Measurements from ENCODE around the gene IGF2BP1. TPM values are rescaled to one million over a fixed set of nuclear protein-coding genes. Genes with fewer than 3 reads are reported as not detected.

IGF2BP1 gene
- polyA plus RNA-seq, 1 donor from 2014 or later: 13.0 TPM

DNA sequence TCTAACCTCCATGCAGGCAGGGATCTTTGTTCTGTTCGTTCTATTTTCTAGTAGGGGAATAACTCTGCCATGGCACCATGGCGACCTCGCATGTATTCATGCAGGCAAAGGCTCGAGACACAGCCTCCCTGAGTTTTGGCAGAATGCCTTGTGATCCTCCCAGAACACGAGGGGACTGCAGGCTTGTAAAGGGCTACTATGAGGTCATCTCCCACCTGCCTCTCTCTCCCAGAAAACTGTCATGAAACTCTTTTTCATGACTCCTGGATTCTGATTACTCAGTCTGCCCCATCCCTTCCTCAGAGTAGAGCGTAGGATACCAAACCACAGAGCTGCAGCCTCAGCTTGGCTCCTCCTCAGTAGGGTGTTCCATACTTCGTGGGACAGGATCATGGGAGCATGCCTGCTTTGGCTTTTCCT, 64.3 kb downstream of the IGF2BP1 start:
- Histone ChIP-seq H3K9ac (ENCODE audit: low read length) (no peak overlapping the region), H3K9me3 (ENCODE audit: low read length) (no peaks in the 10 kb centered on the region), H3K27me3 (ENCODE audit: insufficient read depth, low read depth, low read length) (no peaks in the 10 kb centered on the region), H3K36me3 (ENCODE audit: insufficient read depth, low read length) (no peaks in the 10 kb centered on the region), H3K27ac (ENCODE audit: low read length) (no peak overlapping the region), H3K9me2 (ENCODE audit: insufficient read depth, low read length) (no peaks in the 10 kb centered on the region), H3K4me2 (ENCODE audit: low read length) (no peak overlapping the region), H2AFZ (ENCODE audit: low read depth, low read length) (no peak overlapping the region), H3K79me2 (replicated peaks; ENCODE audit: insufficient read depth, low read length) (no peaks in the 10 kb centered on the region), H4K20me1 (ENCODE audit: insufficient read depth) (no peaks in the 10 kb centered on the region), H3K4me3 (ENCODE audit: low read length) (no peak overlapping the region), H3F3A (ENCODE audit: insufficient read depth, low read length, poor library complexity, severe bottlenecking) (no peaks in the 10 kb centered on the region)
- TF ChIP-seq, protein P1, sequence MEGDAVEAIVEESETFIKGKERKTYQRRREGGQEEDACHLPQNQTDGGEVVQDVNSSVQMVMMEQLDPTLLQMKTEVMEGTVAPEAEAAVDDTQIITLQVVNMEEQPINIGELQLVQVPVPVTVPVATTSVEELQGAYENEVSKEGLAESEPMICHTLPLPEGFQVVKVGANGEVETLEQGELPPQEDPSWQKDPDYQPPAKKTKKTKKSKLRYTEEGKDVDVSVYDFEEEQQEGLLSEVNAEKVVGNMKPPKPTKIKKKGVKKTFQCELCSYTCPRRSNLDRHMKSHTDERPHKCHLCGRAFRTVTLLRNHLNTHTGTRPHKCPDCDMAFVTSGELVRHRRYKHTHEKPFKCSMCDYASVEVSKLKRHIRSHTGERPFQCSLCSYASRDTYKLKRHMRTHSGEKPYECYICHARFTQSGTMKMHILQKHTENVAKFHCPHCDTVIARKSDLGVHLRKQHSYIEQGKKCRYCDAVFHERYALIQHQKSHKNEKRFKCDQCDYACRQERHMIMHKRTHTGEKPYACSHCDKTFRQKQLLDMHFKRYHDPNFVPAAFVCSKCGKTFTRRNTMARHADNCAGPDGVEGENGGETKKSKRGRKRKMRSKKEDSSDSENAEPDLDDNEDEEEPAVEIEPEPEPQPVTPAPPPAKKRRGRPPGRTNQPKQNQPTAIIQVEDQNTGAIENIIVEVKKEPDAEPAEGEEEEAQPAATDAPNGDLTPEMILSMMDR (IDR thresholded peaks at IDR 0.05; ENCODE audit: poor library complexity, severe bottlenecking): no peak
- TF ChIP-seq RAD21 (conservative IDR thresholded peaks at IDR 0.05) (no peak), MXI1 (conservative IDR thresholded peaks at IDR 0.05; ENCODE audit: poor library complexity, severe bottlenecking) (no peak), TAF1 (IDR thresholded peaks at IDR 0.05; ENCODE audit: low read depth) (no peak), SMC3 (conservative IDR thresholded peaks at IDR 0.05; ENCODE audit: poor library complexity) (no peak), EZH2 (IDR thresholded peaks at IDR 0.05; ENCODE audit: borderline replicate concordance, insufficient read depth, low read length, poor library complexity, severe bottlenecking) (no peak), POLR2AphosphoS5 (IDR thresholded peaks at IDR 0.05) (no peak), EP300 (conservative IDR thresholded peaks at IDR 0.05; ENCODE audit: poor library complexity, severe bottlenecking) (no peak)
- TF ChIP-seq, protein P2, sequence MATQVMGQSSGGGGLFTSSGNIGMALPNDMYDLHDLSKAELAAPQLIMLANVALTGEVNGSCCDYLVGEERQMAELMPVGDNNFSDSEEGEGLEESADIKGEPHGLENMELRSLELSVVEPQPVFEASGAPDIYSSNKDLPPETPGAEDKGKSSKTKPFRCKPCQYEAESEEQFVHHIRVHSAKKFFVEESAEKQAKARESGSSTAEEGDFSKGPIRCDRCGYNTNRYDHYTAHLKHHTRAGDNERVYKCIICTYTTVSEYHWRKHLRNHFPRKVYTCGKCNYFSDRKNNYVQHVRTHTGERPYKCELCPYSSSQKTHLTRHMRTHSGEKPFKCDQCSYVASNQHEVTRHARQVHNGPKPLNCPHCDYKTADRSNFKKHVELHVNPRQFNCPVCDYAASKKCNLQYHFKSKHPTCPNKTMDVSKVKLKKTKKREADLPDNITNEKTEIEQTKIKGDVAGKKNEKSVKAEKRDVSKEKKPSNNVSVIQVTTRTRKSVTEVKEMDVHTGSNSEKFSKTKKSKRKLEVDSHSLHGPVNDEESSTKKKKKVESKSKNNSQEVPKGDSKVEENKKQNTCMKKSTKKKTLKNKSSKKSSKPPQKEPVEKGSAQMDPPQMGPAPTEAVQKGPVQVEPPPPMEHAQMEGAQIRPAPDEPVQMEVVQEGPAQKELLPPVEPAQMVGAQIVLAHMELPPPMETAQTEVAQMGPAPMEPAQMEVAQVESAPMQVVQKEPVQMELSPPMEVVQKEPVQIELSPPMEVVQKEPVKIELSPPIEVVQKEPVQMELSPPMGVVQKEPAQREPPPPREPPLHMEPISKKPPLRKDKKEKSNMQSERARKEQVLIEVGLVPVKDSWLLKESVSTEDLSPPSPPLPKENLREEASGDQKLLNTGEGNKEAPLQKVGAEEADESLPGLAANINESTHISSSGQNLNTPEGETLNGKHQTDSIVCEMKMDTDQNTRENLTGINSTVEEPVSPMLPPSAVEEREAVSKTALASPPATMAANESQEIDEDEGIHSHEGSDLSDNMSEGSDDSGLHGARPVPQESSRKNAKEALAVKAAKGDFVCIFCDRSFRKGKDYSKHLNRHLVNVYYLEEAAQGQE (IDR thresholded peaks at IDR 0.05; ENCODE audit: borderline replicate concordance): no peak

DNA sequence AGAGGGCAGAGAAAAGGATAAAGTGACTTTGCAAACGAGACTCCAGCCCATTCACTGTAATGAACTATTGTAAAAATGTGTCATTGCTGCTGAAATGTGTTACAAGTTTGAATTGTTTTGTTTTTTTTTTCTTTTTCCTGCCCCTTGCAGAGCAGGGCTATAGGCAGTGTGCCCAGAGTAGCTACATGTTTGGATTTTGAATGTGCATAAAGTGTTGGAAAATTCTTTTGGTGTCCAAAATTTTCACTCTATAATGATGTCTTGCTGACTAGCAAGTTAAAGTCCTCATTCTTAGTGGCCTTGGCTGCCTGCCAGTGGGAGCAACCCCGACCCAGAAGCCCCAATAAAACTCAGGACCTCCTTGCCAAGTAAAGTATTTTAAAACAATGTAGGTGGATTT, 66.5 kb downstream of the IGF2BP1 start:
- H3K27me3 ChIP-seq (ENCODE audit: insufficient read depth, low read depth, low read length): no peaks in the 10 kb centered on the region
- H3K27ac ChIP-seq (ENCODE audit: low read length): no peak overlapping the region
- TF ChIP-seq EZH2 (IDR thresholded peaks at IDR 0.05; ENCODE audit: borderline replicate concordance, insufficient read depth, low read length, poor library complexity, severe bottlenecking) (no peak), EP300 (conservative IDR thresholded peaks at IDR 0.05; ENCODE audit: poor library complexity, severe bottlenecking) (no peak)
- no peaks in the 10 kb centered on the region for H3K36me3 ChIP-seq (ENCODE audit: insufficient read depth, low read length)
- no peaks in the 10 kb centered on the region for H3K79me2 ChIP-seq (replicated peaks; ENCODE audit: insufficient read depth, low read length)
- no peaks in the 10 kb centered on the region for H3K9me2 ChIP-seq (ENCODE audit: insufficient read depth, low read length)
- no peaks in the 10 kb centered on the region for H3K9me3 ChIP-seq (ENCODE audit: low read length)
- H3K9ac ChIP-seq (ENCODE audit: low read length): no peak overlapping the region
- H3K4me2 ChIP-seq (ENCODE audit: low read length): no peak overlapping the region
- no peak overlapping the region for H3K4me3 ChIP-seq (ENCODE audit: low read length)
- no peaks in the 10 kb centered on the region for H3F3A ChIP-seq (ENCODE audit: insufficient read depth, low read length, poor library complexity, severe bottlenecking)
- H2AFZ ChIP-seq (ENCODE audit: low read depth, low read length): no peak overlapping the region
- no peaks in the 10 kb centered on the region for H4K20me1 ChIP-seq (ENCODE audit: insufficient read depth)

DNA sequence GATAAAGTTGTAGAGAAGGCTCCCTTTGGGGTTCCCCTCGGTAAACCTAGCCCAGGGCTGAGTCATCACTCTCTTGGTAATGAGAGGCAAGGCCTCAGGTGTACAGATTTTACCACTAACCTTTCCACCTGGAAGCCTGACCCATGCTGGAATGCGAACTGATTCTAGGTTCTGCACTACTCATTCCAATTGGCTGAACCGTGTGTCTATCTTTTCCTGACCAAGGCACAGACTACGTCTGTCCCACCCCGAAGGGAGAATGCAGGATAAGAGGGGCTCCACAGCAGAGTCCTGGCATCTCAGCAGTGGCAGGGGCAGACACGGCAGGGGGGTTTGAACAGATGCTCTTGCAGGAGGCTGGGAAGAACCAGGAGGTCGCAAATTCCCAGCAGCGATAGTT, 70.0 kb downstream of the IGF2BP1 start:
- no peak overlapping the region for H3K4me2 ChIP-seq (ENCODE audit: low read length)
- no peaks in the 10 kb centered on the region for H3K79me2 ChIP-seq (replicated peaks; ENCODE audit: insufficient read depth, low read length)
- H3K4me3 ChIP-seq (ENCODE audit: low read length): no peak overlapping the region
- H3F3A ChIP-seq (ENCODE audit: insufficient read depth, low read length, poor library complexity, severe bottlenecking): no peaks in the 10 kb centered on the region
- no peaks in the 10 kb centered on the region for H3K36me3 ChIP-seq (ENCODE audit: insufficient read depth, low read length)
- H3K9me2 ChIP-seq (ENCODE audit: insufficient read depth, low read length): no peaks in the 10 kb centered on the region
- H3K27ac ChIP-seq (ENCODE audit: low read length): no peak overlapping the region
- no peaks in the 10 kb centered on the region for H3K9me3 ChIP-seq (ENCODE audit: low read length)
- H4K20me1 ChIP-seq (ENCODE audit: insufficient read depth): no peaks in the 10 kb centered on the region
- no peak overlapping the region for H2AFZ ChIP-seq (ENCODE audit: low read depth, low read length)
- no peaks in the 10 kb centered on the region for H3K27me3 ChIP-seq (ENCODE audit: insufficient read depth, low read depth, low read length)
- H3K9ac ChIP-seq (ENCODE audit: low read length): no peak overlapping the region
- TF ChIP-seq, protein P1 (IDR thresholded peaks at IDR 0.05; ENCODE audit: poor library complexity, severe bottlenecking): no peak
- no peak for TF ChIP-seq MXI1 (conservative IDR thresholded peaks at IDR 0.05; ENCODE audit: poor library complexity, severe bottlenecking)
- TF ChIP-seq SMC3 (conservative IDR thresholded peaks at IDR 0.05; ENCODE audit: poor library complexity): no peak
- no peak for TF ChIP-seq EP300 (conservative IDR thresholded peaks at IDR 0.05; ENCODE audit: poor library complexity, severe bottlenecking)
- no peak for TF ChIP-seq POLR2AphosphoS5 (IDR thresholded peaks at IDR 0.05)
- TF ChIP-seq, protein P2 (IDR thresholded peaks at IDR 0.05; ENCODE audit: borderline replicate concordance): no peak
- no peak for TF ChIP-seq TAF1 (IDR thresholded peaks at IDR 0.05; ENCODE audit: low read depth)
- no peak for TF ChIP-seq RAD21 (conservative IDR thresholded peaks at IDR 0.05)
- TF ChIP-seq EZH2 (IDR thresholded peaks at IDR 0.05; ENCODE audit: borderline replicate concordance, insufficient read depth, low read length, poor library complexity, severe bottlenecking): no peak

All from neural cell (in vitro differentiated cells).